K562 (cell line): Measurements from ENCODE around the gene ASB6. TPM values are rescaled to one million over a fixed set of nuclear protein-coding genes. Genes with fewer than 3 reads are reported as not detected.

Experiments
- ADNP ChIP-seq: fragments of 200-800 bp; sonication (Bioruptor generic); IDR thresholded peaks from 2 replicates; pipeline ENCODE4 v1.6.1; 2016; ENCODE audit warnings: missing genetic modification characterization, missing compliant biosample characterization
- BCL6 ChIP-seq: fragments of 250-450 bp; sonication (Bioruptor Pico); IDR thresholded peaks from 2 replicates; pipeline ENCODE4 v1.4.0; 2020
- CHD1 ChIP-seq: fragments of 200-600 bp; sonication (generic); IDR thresholded peaks from one replicate; pipeline ENCODE4 v1.6.1; 2012; ENCODE audit warnings: mild to moderate bottlenecking, moderate library complexity, low read length, inconsistent platforms
- CTBP1 ChIP-seq: fragments of 450-650 bp; IDR thresholded peaks from 2 replicates; pipeline ENCODE4 v1.6.1; 2016; ENCODE audit warnings: borderline replicate concordance
- DDX20 ChIP-seq: fragments of 450-650 bp; IDR thresholded peaks from 2 replicates; pipeline ENCODE4 v1.6.1; 2016; ENCODE audit warnings: missing genetic modification characterization, low read depth, mild to moderate bottlenecking, missing compliant biosample characterization, moderate library complexity
- EP400 ChIP-seq: fragments of 450-650 bp; IDR thresholded peaks from 2 replicates; pipeline ENCODE4 v1.6.1; 2017; ENCODE audit warnings: antibody characterized with exemption, mild to moderate bottlenecking, moderate library complexity
- ERF ChIP-seq: fragments of 450-650 bp; formaldehyde crosslinking; IDR thresholded peaks from 2 replicates; pipeline ENCODE4 v1.4.0; 2020; ENCODE audit warnings: mild to moderate bottlenecking, mixed read lengths
- FOSL1 ChIP-seq: fragments of 200-800 bp; sonication (Bioruptor generic); conservative IDR thresholded peaks from 2 replicates; pipeline ENCODE4 v1.6.1; 2016; ENCODE audit warnings: missing genetic modification characterization, missing compliant biosample characterization
- HCFC1 ChIP-seq: IDR thresholded peaks from 2 replicates; pipeline ENCODE4 v1.6.1; 2012; ENCODE audit warnings: low read depth, low read length, improper control_type of control experiment
- ILK ChIP-seq: fragments of 450-650 bp; IDR thresholded peaks from 2 replicates; pipeline ENCODE4 v1.6.1; 2016; ENCODE audit warnings: missing genetic modification characterization, low read depth, mild to moderate bottlenecking, missing compliant biosample characterization, moderate library complexity, borderline replicate concordance
- KLF13 ChIP-seq: fragments of 450-650 bp; IDR thresholded peaks from 2 replicates; pipeline ENCODE4 v1.6.1; 2016; ENCODE audit warnings: missing genetic modification characterization, low read depth, mild to moderate bottlenecking, missing compliant biosample characterization, moderate library complexity, borderline replicate concordance
- MBD1 ChIP-seq: fragments of 250-450 bp; sonication (Bioruptor Pico); IDR thresholded peaks from 2 replicates; pipeline ENCODE4 v1.8.0; 2022; ENCODE audit warnings: inconsistent platforms
- MLX ChIP-seq, 2 experiments: fragments of 450-650 bp in 1 of 2; sonication (generic) in 1 of 2; formaldehyde crosslinking; conservative IDR thresholded peaks; 2 replicates each; pipeline versions ENCODE4 v1.4.0 to v1.8.1; 2020 to 2022; ENCODE audit warnings: mild to moderate bottlenecking in 1 of 2, missing genetic modification reagents in 1 of 2
- RUNX1 ChIP-seq: sonication (generic); IDR thresholded peaks from 2 replicates; pipeline ENCODE4 v1.6.1; 2016; ENCODE audit warnings: antibody characterized with exemption, low read depth
- SIRT6 ChIP-seq: IDR thresholded peaks from one replicate; pipeline ENCODE4 v1.6.1; 2012; ENCODE audit warnings: low read depth, mild to moderate bottlenecking, control low read depth, inconsistent platforms, low read length, moderate library complexity
- ZNF12 ChIP-seq: sonication (generic); formaldehyde crosslinking; IDR thresholded peaks from 2 replicates; pipeline ENCODE4 v1.4.0; 2020; ENCODE audit warnings: mild to moderate bottlenecking, missing genetic modification reagents
- ZNF24 ChIP-seq: fragments of 450-650 bp; IDR thresholded peaks from 2 replicates; pipeline ENCODE4 v1.6.1; 2016
- ZNF274 ChIP-seq: IDR thresholded peaks from 2 replicates; pipeline ENCODE4 v1.6.1; 2011; ENCODE audit warnings: low read depth, mild to moderate bottlenecking, low read length, moderate library complexity, borderline replicate concordance
- ZSCAN32 ChIP-seq: fragments of 450-650 bp; formaldehyde crosslinking; IDR thresholded peaks from 2 replicates; pipeline ENCODE4 v1.4.0; 2020; ENCODE audit warnings: mild to moderate bottlenecking, moderate library complexity
- polyA plus RNA-seq, 8 experiments: library from polyadenylated mRNA; depleted of rRNA in 4 of 8; stranded (reverse) in 5 of 8; unstranded in 3 of 8; fragments of >200 nt; fragmentation: Nextera tagmentation in 2 of 8; fragmentation: Illumina TruSeq in 1 of 8; extraction: Ambion mirVana in 2 of 8; extraction: Trizol in 1 of 8; gene quantifications; 2 replicates each; pipeline versions ENCODE4 v1.2.1 to v1.2.3, GENCODE V29; 2011 to 2014; ENCODE audit warnings: inconsistent platforms in 1 of 8, missing spikeins in 1 of 8
- total RNA-seq, 7 experiments: library from RNA; depleted of rRNA in 6 of 7; stranded (reverse); fragments of >200 nt in 6 of 7; fragmentation: Illumina TruSeq in 2 of 7; extraction: Trizol in 2 of 7; gene quantifications; 2 replicates each; pipeline versions ENCODE4 v1.2.1 to v1.2.3, GENCODE V29; 2011 to 2021; ENCODE audit warnings: low replicate concordance in 1 of 7
- TF ChIP-seq, protein P1 (sequence below): fragments of 450-650 bp; conservative IDR thresholded peaks from 2 replicates; pipeline ENCODE4 v1.6.1; 2016; ENCODE audit warnings: missing genetic modification characterization, low read depth, mild to moderate bottlenecking, control low read depth, missing compliant biosample characterization
- TF ChIP-seq, protein P2 (sequence below), 2 experiments: fragments of 200-800 bp in 1 of 2; sonication (Bioruptor generic) in 1 of 2; sonication (generic) in 1 of 2; formaldehyde crosslinking in 1 of 2; IDR thresholded peaks in 1 of 2; conservative IDR thresholded peaks in 1 of 2; 2 replicates each; pipeline versions ENCODE4 v1.5.0 to v1.6.1; 2016 to 2020; ENCODE audit warnings: missing compliant biosample characterization in 1 of 2, missing genetic modification characterization in 1 of 2, missing genetic modification reagents in 1 of 2

Gene ASB6
- total and polyA plus RNA-seq, 9 of the 15 experiments (the other 6 are each of a cell fraction or from before 2014, with no cell fraction given): 0.92 to 17.8 (median 11.3) TPM

- TF ChIP-seq BCL6 (CRISPR knock-in tag) (no peak), ZNF24 (no peak), KLF13 (tag) (no peak), MLX (CRISPR knock-in tag; conservative IDR thresholded peaks at IDR 0.05) (no peak), FOSL1 (0 out of 2 replicates have a peak, but pooled peaks have one; percentile 16), RUNX1 (no peak), EP400 (peak; percentile 97), ERF (no peak), ADNP (no peak), ZNF12 (CRISPR knock-in tag) (no peak), DDX20 (tag) (no peak), HCFC1 (peak; percentile 33; the same call in 1 of the 2 replicates), CTBP1 (peak; percentile 78), CHD1 (no peak), SIRT6 (no peak), MBD1 (CRISPR knock-in tag) (no peak), ZNF274 (no peak), ILK (tag) (no peak), ZSCAN32 (no peak)
- TF ChIP-seq, protein P1, sequence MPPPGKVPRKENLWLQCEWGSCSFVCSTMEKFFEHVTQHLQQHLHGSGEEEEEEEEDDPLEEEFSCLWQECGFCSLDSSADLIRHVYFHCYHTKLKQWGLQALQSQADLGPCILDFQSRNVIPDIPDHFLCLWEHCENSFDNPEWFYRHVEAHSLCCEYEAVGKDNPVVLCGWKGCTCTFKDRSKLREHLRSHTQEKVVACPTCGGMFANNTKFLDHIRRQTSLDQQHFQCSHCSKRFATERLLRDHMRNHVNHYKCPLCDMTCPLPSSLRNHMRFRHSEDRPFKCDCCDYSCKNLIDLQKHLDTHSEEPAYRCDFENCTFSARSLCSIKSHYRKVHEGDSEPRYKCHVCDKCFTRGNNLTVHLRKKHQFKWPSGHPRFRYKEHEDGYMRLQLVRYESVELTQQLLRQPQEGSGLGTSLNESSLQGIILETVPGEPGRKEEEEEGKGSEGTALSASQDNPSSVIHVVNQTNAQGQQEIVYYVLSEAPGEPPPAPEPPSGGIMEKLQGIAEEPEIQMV (tag): no peak
- TF ChIP-seq, protein P2, sequence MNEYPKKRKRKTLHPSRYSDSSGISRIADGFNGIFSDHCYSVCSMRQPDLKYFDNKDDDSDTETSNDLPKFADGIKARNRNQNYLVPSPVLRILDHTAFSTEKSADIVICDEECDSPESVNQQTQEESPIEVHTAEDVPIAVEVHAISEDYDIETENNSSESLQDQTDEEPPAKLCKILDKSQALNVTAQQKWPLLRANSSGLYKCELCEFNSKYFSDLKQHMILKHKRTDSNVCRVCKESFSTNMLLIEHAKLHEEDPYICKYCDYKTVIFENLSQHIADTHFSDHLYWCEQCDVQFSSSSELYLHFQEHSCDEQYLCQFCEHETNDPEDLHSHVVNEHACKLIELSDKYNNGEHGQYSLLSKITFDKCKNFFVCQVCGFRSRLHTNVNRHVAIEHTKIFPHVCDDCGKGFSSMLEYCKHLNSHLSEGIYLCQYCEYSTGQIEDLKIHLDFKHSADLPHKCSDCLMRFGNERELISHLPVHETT (CRISPR knock-in tag; conservative IDR thresholded peaks at IDR 0.05 in 1 of 2, IDR thresholded peaks at IDR 0.05 in 1 of 2): no peak; a peak in 1 of 4 replicates
These were observed 15.8 kb downstream of the ASB6 start, which contains the start of gene NTMT1 (continued) for GRCh38 chr9:129626079-129626624.
